ENCODE data around the gene TUBA4B.

The TUBA4B gene

GRCh38 chr2:219261024-219261855 is 8.2 kb downstream of the TUBA4B start:
- peaks cover 3% of the 10 kb centered on the region; the same call in 1 of the 2 replicates for H3K27me3 ChIP-seq (ENCODE audit: insufficient read depth, low read depth)
- H3K9ac ChIP-seq = no peak overlapping the region
- no peaks in the 10 kb centered on the region for H3K4me1 ChIP-seq (ENCODE audit: low read depth, poor library complexity, severe bottlenecking)
- H3K79me2 ChIP-seq (ENCODE audit: insufficient read depth, low read depth) = no peaks in the 10 kb centered on the region
- no peak overlapping the region for H2AFZ ChIP-seq (ENCODE audit: low read depth)
- no peaks in the 10 kb centered on the region for H3K36me3 ChIP-seq (ENCODE audit: insufficient read depth)
- H4K20me1 ChIP-seq (ENCODE audit: insufficient read depth) = no peaks in the 10 kb centered on the region
- no peak overlapping the region for H3K4me3 ChIP-seq (IDR thresholded peaks at IDR 0.05; ENCODE audit: insufficient read depth, low read depth, low read length)
- no peak overlapping the region for H3K4me2 ChIP-seq
- TF ChIP-seq, protein P1, sequence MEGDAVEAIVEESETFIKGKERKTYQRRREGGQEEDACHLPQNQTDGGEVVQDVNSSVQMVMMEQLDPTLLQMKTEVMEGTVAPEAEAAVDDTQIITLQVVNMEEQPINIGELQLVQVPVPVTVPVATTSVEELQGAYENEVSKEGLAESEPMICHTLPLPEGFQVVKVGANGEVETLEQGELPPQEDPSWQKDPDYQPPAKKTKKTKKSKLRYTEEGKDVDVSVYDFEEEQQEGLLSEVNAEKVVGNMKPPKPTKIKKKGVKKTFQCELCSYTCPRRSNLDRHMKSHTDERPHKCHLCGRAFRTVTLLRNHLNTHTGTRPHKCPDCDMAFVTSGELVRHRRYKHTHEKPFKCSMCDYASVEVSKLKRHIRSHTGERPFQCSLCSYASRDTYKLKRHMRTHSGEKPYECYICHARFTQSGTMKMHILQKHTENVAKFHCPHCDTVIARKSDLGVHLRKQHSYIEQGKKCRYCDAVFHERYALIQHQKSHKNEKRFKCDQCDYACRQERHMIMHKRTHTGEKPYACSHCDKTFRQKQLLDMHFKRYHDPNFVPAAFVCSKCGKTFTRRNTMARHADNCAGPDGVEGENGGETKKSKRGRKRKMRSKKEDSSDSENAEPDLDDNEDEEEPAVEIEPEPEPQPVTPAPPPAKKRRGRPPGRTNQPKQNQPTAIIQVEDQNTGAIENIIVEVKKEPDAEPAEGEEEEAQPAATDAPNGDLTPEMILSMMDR (conservative IDR thresholded peaks at IDR 0.05; ENCODE audit: low read depth, low read length) = no peak
- H3K27ac ChIP-seq = no peak overlapping the region

DNA sequence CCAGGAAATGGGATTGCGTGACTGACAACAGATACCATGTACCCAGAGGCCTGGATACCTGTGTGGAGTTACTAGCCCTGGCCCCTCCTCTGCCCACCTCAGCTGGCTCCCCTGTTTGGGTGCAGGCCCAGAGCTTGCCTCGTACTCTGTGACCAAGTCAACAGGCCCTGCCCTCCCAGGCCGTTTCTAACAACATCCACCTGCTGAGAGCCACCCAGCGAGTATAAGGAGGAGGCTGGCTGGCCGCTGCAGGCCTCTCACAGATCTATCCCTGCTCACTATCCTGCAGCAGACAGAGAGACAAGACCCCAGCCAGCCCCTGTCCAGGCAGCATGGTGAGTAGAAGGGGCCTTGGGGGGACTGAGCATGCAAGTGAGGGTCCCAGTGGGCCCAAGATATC is 13.2 kb downstream of the TUBA4B start:
- Histone ChIP-seq H3K36me3 (ENCODE audit: insufficient read depth) (no peaks in the 10 kb centered on the region), H3K27me3 (ENCODE audit: insufficient read depth, low read depth) (no peaks in the 10 kb centered on the region), H3K79me2 (ENCODE audit: insufficient read depth, low read depth) (no peaks in the 10 kb centered on the region), H4K20me1 (ENCODE audit: insufficient read depth) (no peaks in the 10 kb centered on the region), H3K4me1 (ENCODE audit: low read depth, poor library complexity, severe bottlenecking) (no peaks in the 10 kb centered on the region), H3K9ac (no peak overlapping the region), H3K4me3 (IDR thresholded peaks at IDR 0.05; ENCODE audit: insufficient read depth, low read depth, low read length) (no peak overlapping the region), H3K27ac (no peak overlapping the region), H3K4me2 (no peak overlapping the region), H2AFZ (ENCODE audit: low read depth) (no peak overlapping the region)
- TF ChIP-seq, protein P1 (conservative IDR thresholded peaks at IDR 0.05; ENCODE audit: low read depth, low read length) = no peak

DNA sequence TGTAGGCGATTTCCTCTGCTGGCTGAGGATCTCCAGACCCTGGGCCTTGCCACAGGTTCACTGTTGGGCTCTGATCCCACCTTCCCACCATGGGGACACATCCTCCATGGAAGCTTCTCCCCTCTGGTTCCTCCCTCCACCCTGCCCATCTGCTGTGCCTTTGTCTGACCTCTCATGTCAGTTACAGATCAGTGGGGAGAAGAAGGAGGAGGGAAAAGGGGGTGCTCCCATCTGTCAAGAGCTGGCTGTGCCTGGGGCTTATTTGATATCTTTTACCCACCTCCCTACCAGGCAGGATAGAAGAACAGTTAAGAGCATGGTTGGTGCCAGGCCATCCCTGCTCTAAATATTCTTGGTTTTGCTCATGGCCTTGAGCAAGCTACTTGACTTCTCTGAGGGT is 13.8 kb downstream of the TUBA4B start:
- H3K4me3 ChIP-seq (IDR thresholded peaks at IDR 0.05; ENCODE audit: insufficient read depth, low read depth, low read length) = no peak overlapping the region
- H2AFZ ChIP-seq (ENCODE audit: low read depth) = no peak overlapping the region
- H3K36me3 ChIP-seq (ENCODE audit: insufficient read depth) = no peaks in the 10 kb centered on the region
- no peaks in the 10 kb centered on the region for H3K79me2 ChIP-seq (ENCODE audit: insufficient read depth, low read depth)
- H3K4me1 ChIP-seq (ENCODE audit: low read depth, poor library complexity, severe bottlenecking) = no peaks in the 10 kb centered on the region
- H3K4me2 ChIP-seq = no peak overlapping the region
- no peaks in the 10 kb centered on the region for H3K27me3 ChIP-seq (ENCODE audit: insufficient read depth, low read depth)
- H4K20me1 ChIP-seq (ENCODE audit: insufficient read depth) = no peaks in the 10 kb centered on the region
- no peak overlapping the region for H3K27ac ChIP-seq
- H3K9ac ChIP-seq = no peak overlapping the region
- TF ChIP-seq, protein P1 (conservative IDR thresholded peaks at IDR 0.05; ENCODE audit: low read depth, low read length) = no peak

DNA sequence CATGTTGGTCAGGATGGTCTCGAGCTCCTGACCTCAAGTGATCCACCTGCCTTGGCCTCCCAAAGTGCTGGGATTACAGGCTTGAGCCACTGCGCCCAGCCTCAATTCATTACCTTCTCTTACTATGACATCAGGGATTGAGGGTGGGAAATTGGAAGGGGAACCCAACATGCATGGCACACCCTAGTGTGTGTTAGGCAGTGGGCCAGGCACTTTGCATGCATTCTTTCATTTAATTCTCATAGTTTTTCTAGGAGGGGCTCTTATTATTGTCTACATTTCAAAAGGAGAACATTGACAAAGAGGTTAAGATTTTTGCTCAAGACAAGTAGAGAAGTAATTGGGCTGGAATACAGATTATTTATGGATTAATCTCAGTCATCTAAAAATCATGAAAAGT is 15.3 kb downstream of the TUBA4B start:
- Histone ChIP-seq H3K9ac (no peak overlapping the region), H3K36me3 (ENCODE audit: insufficient read depth) (no peaks in the 10 kb centered on the region), H4K20me1 (ENCODE audit: insufficient read depth) (no peaks in the 10 kb centered on the region), H3K4me1 (ENCODE audit: low read depth, poor library complexity, severe bottlenecking) (no peaks in the 10 kb centered on the region), H3K27me3 (ENCODE audit: insufficient read depth, low read depth) (no peaks in the 10 kb centered on the region), H2AFZ (ENCODE audit: low read depth) (no peak overlapping the region), H3K27ac (no peak overlapping the region), H3K79me2 (ENCODE audit: insufficient read depth, low read depth) (no peaks in the 10 kb centered on the region), H3K4me3 (IDR thresholded peaks at IDR 0.05; ENCODE audit: insufficient read depth, low read depth, low read length) (no peak overlapping the region), H3K4me2 (no peak overlapping the region)
- TF ChIP-seq, protein P1 (conservative IDR thresholded peaks at IDR 0.05; ENCODE audit: low read depth, low read length) = no peak
